SU-DHL-6 (cell line): ENCODE measurements around the gene UACA.

ENCODE experiments used
- H2AFZ ChIP-seq: fragments of 200-600 bp; sonication (generic); 2 replicates; pipeline ENCODE4 v1.6.1; 2014; ENCODE audit warnings: low read depth, mild to moderate bottlenecking, moderate library complexity, mixed read lengths, antibody characterized with exemption, low read length; ENCODE audit not compliant: severe bottlenecking
- H3F3A ChIP-seq: fragments of 200-600 bp; shearing (Covaris generic); 2 replicates; pipeline ENCODE4 v1.6.0; 2016; ENCODE audit warnings: antibody characterized with exemption, mild to moderate bottlenecking; ENCODE audit not compliant: insufficient read depth
- H3K27ac ChIP-seq: fragments of 200-600 bp; sonication (generic); 2 replicates; pipeline ENCODE4 v1.5.1; 2016; ENCODE audit warnings: low read depth, mild to moderate bottlenecking, low read length, moderate library complexity, mixed read lengths
- H3K27me3 ChIP-seq: fragments of 200-600 bp; sonication (generic), shearing (Covaris generic); 2 replicates; pipeline ENCODE4 v1.6.0; 2014; ENCODE audit warnings: mild to moderate bottlenecking, low read length
- H3K36me3 ChIP-seq: fragments of 200-600 bp; sonication (generic); 2 replicates; pipeline ENCODE4 v1.6.1; 2014; ENCODE audit warnings: mild to moderate bottlenecking, low read length, mixed read lengths
- H3K4me2 ChIP-seq: fragments of 300-600, 200-600 bp; shearing (Covaris generic), sonication (generic); 2 replicates; pipeline ENCODE4 v1.6.0; 2014; ENCODE audit warnings: low read length, low read depth, mild to moderate bottlenecking; ENCODE audit not compliant: poor library complexity, severe bottlenecking
- H3K4me3 ChIP-seq: fragments of 200-600 bp; sonication (generic); 2 replicates; pipeline ENCODE4 v1.5.1; 2014; ENCODE audit warnings: antibody characterized with exemption, low read length, mild to moderate bottlenecking, mixed read lengths; ENCODE audit not compliant: insufficient read depth, poor library complexity, severe bottlenecking
- H3K79me2 ChIP-seq: fragments of 200-600 bp; sonication (generic); 2 replicates; pipeline ENCODE4 v1.6.1; 2014; ENCODE audit warnings: mild to moderate bottlenecking, low read length, moderate library complexity; ENCODE audit not compliant: insufficient read depth
- H3K9ac ChIP-seq: fragments of 200-600 bp; sonication (generic); 2 replicates; pipeline ENCODE4 v1.7.0; 2014; ENCODE audit warnings: mild to moderate bottlenecking, low read length
- H3K9me2 ChIP-seq: fragments of 200-600 bp; sonication (generic); replicated peaks from 2 replicates; pipeline ENCODE4 v1.6.1; 2014; ENCODE audit warnings: low read length; ENCODE audit not compliant: insufficient read depth
- H3K9me3 ChIP-seq: fragments of 200-600 bp; sonication (generic); 2 replicates; pipeline ENCODE4 v1.6.1; 2014; ENCODE audit warnings: low read length, mixed read lengths; ENCODE audit not compliant: insufficient read depth
- H4K20me1 ChIP-seq: fragments of 200-600 bp; sonication (generic); 2 replicates; pipeline ENCODE4 v1.6.1; 2014; ENCODE audit warnings: low read depth, mild to moderate bottlenecking, antibody characterized with exemption, low read length, moderate library complexity, mixed read lengths
- EZH2phosphoT487 ChIP-seq: fragments of 200-600 bp; sonication (generic), shearing (Covaris generic); conservative IDR thresholded peaks from 2 replicates; pipeline ENCODE4 v1.6.1; 2018; ENCODE audit warnings: mild to moderate bottlenecking, antibody characterized with exemption, low read length, moderate library complexity, mixed read lengths
- TF ChIP-seq, protein P1 (sequence below): fragments of 200-600 bp; sonication (generic); IDR thresholded peaks from one replicate; pipeline ENCODE4 v1.5.1; 2017; ENCODE audit warnings: antibody characterized with exemption, mild to moderate bottlenecking, low read length, moderate library complexity; ENCODE audit not compliant: insufficient read depth, poor library complexity, severe bottlenecking

The UACA gene

DNA sequence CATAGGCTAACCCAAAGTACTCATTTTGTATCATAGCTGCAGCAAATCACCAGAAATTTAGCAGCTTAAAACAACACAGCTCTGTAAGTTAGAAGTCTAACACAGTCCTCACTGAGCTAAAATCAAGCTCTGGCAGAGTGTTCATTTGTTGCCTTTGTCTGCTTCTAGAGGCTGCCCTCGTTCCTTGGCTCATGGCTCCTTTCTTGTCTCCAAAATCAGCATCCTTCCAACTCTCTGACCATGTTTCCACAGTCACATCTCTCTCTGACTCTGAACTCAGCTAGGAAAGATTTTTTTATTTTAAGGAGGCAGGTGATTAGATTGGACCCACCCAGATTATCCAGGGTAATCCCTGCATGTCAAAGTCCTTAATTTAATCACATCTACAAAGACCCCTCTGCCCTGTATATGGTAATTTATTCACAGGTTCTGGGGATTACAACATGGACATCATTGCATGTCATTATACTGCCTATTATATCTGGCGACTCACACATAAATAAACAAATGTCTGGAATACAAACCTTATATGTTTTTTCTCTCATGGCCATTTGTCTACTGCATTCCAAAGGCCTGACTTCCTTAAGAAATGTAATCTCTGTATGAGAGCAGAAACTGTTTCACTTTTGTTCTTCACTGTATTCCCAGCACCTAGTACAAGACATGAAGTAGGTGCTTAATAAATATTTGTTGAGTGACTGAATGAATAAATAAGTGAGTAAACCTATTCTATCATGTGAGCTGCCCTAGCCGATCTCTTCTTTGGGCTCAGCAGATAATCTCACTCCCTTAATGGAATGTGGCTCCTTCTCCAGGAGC, 15.1 kb upstream of the UACA start:
- Histone ChIP-seq H3K9ac (no peak overlapping the region), H3K27me3 (no peaks in the 10 kb centered on the region; the same call in 1 of the 2 replicates), H3K79me2 (no peaks in the 10 kb centered on the region), H4K20me1 (no peaks in the 10 kb centered on the region), H3K4me3 (no peak overlapping the region), H3K36me3 (no peaks in the 10 kb centered on the region), H3K4me2 (no peak overlapping the region), H3K9me2 (no peaks in the 10 kb centered on the region), H2AFZ (no peak overlapping the region), H3K9me3 (no peaks in the 10 kb centered on the region), H3K27ac (no peak overlapping the region), H3F3A (no peaks in the 10 kb centered on the region)
- TF ChIP-seq EZH2phosphoT487: no peak
- TF ChIP-seq, protein P1, sequence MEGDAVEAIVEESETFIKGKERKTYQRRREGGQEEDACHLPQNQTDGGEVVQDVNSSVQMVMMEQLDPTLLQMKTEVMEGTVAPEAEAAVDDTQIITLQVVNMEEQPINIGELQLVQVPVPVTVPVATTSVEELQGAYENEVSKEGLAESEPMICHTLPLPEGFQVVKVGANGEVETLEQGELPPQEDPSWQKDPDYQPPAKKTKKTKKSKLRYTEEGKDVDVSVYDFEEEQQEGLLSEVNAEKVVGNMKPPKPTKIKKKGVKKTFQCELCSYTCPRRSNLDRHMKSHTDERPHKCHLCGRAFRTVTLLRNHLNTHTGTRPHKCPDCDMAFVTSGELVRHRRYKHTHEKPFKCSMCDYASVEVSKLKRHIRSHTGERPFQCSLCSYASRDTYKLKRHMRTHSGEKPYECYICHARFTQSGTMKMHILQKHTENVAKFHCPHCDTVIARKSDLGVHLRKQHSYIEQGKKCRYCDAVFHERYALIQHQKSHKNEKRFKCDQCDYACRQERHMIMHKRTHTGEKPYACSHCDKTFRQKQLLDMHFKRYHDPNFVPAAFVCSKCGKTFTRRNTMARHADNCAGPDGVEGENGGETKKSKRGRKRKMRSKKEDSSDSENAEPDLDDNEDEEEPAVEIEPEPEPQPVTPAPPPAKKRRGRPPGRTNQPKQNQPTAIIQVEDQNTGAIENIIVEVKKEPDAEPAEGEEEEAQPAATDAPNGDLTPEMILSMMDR: no peak

DNA sequence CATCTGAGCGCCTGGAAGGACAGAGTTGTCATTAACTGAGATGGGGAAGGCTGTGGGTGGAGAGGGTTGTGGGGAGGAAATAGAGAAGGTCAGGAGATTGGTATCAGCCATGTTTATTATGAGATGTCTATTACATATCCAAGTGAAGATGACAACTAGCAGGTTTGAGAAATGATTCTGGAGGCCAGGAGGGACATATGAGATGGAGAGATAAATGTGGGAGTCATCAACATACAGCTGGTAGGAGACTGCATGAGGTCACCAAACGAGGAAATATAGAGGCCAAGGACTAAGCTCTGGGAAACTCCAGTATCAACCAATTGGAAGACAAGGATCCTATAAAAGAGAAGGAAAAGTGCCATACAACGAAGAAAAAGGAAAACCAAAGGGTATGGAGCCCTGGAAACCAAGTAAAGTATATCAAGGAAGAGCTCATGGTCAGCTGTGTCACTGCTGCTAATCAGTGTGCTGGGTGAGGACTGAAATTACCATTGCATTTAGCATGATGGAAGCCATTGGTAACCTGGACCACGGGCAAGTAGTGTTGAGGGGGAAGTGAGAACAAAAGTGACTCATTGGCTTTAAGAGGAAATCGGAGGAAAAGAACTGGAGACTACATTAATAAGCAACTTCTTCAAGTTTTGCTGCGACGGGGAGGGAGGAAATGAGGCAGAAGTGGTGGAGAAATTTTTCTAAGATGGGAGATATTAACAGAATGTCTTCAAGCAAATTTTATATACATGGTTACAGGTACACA, 14.0 kb upstream of the UACA start:
- H3K4me3 ChIP-seq: no peak overlapping the region
- H3K9ac ChIP-seq: no peak overlapping the region
- no peaks in the 10 kb centered on the region for H3K9me3 ChIP-seq
- H3K27ac ChIP-seq: no peak overlapping the region
- TF ChIP-seq, protein P1: no peak
- TF ChIP-seq EZH2phosphoT487: no peak
- no peaks in the 10 kb centered on the region for H3K9me2 ChIP-seq
- no peaks in the 10 kb centered on the region for H3F3A ChIP-seq
- no peaks in the 10 kb centered on the region for H3K36me3 ChIP-seq
- H3K4me2 ChIP-seq: no peak overlapping the region
- H3K27me3 ChIP-seq: no peaks in the 10 kb centered on the region; the same call in 1 of the 2 replicates
- no peaks in the 10 kb centered on the region for H3K79me2 ChIP-seq
- H2AFZ ChIP-seq: no peak overlapping the region
- no peaks in the 10 kb centered on the region for H4K20me1 ChIP-seq

DNA sequence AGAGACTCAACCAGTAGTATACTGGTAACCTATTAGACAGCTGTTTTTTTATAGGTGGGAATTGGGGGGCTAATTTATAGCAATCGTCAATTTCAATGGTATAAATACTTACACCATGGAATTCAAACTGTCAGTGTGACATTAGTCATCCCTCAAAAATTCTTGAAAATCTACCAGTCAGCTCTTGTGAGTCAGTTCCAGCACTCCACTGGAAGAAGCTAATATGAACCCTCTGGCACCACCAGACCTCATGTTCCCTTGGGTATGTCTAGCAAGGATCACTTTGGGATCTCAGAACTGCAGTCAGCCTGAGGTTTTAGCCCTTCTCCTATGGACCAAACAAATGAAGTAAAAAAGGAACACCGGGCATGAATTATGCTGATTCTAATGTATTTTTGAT, 11.8 kb upstream of the UACA start:
- no peaks in the 10 kb centered on the region for H3K9me3 ChIP-seq
- no peaks in the 10 kb centered on the region; the same call in 1 of the 2 replicates for H3K27me3 ChIP-seq
- H3K4me3 ChIP-seq: no peak overlapping the region
- H3K79me2 ChIP-seq: no peaks in the 10 kb centered on the region
- no peak overlapping the region for H3K9ac ChIP-seq
- H3K4me2 ChIP-seq: no peak overlapping the region
- no peaks in the 10 kb centered on the region for H4K20me1 ChIP-seq
- no peak for TF ChIP-seq EZH2phosphoT487
- TF ChIP-seq, protein P1: no peak
- no peaks in the 10 kb centered on the region for H3K36me3 ChIP-seq
- no peak overlapping the region for H2AFZ ChIP-seq
- H3F3A ChIP-seq: no peaks in the 10 kb centered on the region
- no peaks in the 10 kb centered on the region for H3K9me2 ChIP-seq
- H3K27ac ChIP-seq: no peak overlapping the region
